A673 (cell line): ENCODE measurements around the gene ROR2. TPM values are rescaled to one million over a fixed set of nuclear protein-coding genes. Genes with fewer than 3 reads are reported as not detected.

Experiments used
- BruUV-seq: library from RNA; stranded (reverse); fragments of 400-500 nt; replicated peaks from 2 replicates; lab custom pipeline; 2021; lab: Mats Ljungman, UMichigan
- CTCF ChIA-PET: fragments of 300-600 bp; sonication (Branson Sonifier 250); formaldehyde crosslinking; loops from one replicate; lab custom pipeline; 2022; ENCODE audit warnings: antibody characterized with exemption; lab: Charles Lee
- POLR2A ChIA-PET: fragments of 300-600 bp; sonication (Branson Sonifier 250); formaldehyde crosslinking; loops from one replicate; lab custom pipeline; 2022; ENCODE audit warnings: antibody characterized with exemption; ENCODE audit not compliant: low non-redundant PET; lab: Charles Lee
- DNase-seq: peaks from one replicate; pipeline ENCODE4 v3.0.0-alpha.2; 2015; ENCODE audit warnings: low spot score
- H3K27ac ChIP-seq: fragments of 200-600 bp; sonication (generic); 2 replicates; pipeline ENCODE4 v1.5.1; 2016; ENCODE audit warnings: mixed run types, low read depth, mild to moderate bottlenecking, mixed read lengths, antibody characterized with exemption, low read length; ENCODE audit not compliant: poor library complexity, severe bottlenecking
- H3K27me3 ChIP-seq: fragments of 200-600 bp; sonication (generic); replicated peaks from 2 replicates; pipeline ENCODE4 v1.6.1; 2017; ENCODE audit warnings: mixed run types, low read depth, mild to moderate bottlenecking, mixed read lengths, antibody characterized with exemption, low read length; ENCODE audit not compliant: insufficient read depth, poor library complexity
- H3K36me3 ChIP-seq: fragments of 200-600 bp; sonication (generic); 2 replicates; pipeline ENCODE4 v1.6.1; 2016; ENCODE audit warnings: mixed run types, mild to moderate bottlenecking, mixed read lengths, antibody characterized with exemption, low read length; ENCODE audit not compliant: insufficient read depth, poor library complexity, severe bottlenecking
- H3K4me1 ChIP-seq: fragments of 200-600 bp; sonication (generic); 2 replicates; pipeline ENCODE4 v1.6.1; 2017; ENCODE audit warnings: mixed run types, mild to moderate bottlenecking, mixed read lengths, antibody characterized with exemption, low read length; ENCODE audit not compliant: insufficient read depth, poor library complexity, severe bottlenecking
- H3K4me3 ChIP-seq: fragments of 200-600 bp; sonication (generic); 2 replicates; pipeline ENCODE4 v1.5.1; 2016; ENCODE audit warnings: low read depth, mixed run types, mild to moderate bottlenecking, mixed read lengths, low read length; ENCODE audit not compliant: poor library complexity, severe bottlenecking
- H3K9me3 ChIP-seq: fragments of 200-600 bp; sonication (generic); 2 replicates; pipeline ENCODE4 v1.6.1; 2016; ENCODE audit warnings: mixed run types, low read depth, mild to moderate bottlenecking, mixed read lengths, antibody characterized with exemption, low read length; ENCODE audit not compliant: poor library complexity, severe bottlenecking
- EZH2 ChIP-seq: fragments of 200-600 bp; sonication (generic); IDR thresholded peaks from 2 replicates; pipeline ENCODE4 v1.6.1; 2017; ENCODE audit warnings: borderline replicate concordance, low read depth, mild to moderate bottlenecking, mixed read lengths, antibody characterized with exemption, low read length; ENCODE audit not compliant: poor library complexity, severe bottlenecking
- intact Hi-C: fragments of 100-400 bp; cut with micrococcal nuclease; formaldehyde crosslinking; loops from one replicate; pipeline ENCODE4 v1.10.0; 2022; ENCODE audit not compliant: unreplicated experiment
- total RNA-seq: library from RNA; stranded (reverse); gene quantifications from 2 replicates; pipeline ENCODE4 v1.2.3, GENCODE V29; 2021
- TF ChIP-seq, protein P1 (sequence below): fragments of 300-800, 200-600 bp; sonication (generic); conservative IDR thresholded peaks from 2 replicates; pipeline ENCODE4 v1.5.1; 2017; ENCODE audit warnings: low read depth, mild to moderate bottlenecking, antibody characterized with exemption, low read length, moderate library complexity, mixed read lengths

ROR2 gene
- total RNA-seq, 1 experiment from 2014 or later, result 12.3 TPM

DNA sequence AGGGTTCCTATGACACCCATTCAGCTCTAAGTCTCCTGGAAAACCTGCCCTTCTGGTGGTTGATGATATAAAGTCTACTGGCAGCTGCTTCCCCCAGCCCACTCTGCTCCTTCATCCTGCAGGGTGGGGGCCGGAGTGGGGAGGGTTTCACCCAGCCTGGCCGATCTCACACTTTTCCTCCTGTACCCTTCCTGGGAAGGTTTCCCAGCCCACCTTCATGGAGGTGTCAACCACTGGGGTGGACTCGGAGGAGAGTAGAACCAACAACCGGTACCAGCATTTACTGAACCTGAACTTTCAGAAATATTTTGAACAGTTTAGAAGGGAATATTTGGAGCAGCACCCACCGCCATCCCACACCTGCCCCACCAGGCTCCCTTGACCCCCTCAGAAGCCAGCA lies 30.4 kb downstream of the ROR2 start:
- no peaks in the 10 kb centered on the region for H3K9me3 ChIP-seq
- no TSS peak for BruUV-seq
- no peaks in the 10 kb centered on the region for H3K36me3 ChIP-seq
- H3K27ac ChIP-seq, result no peak overlapping the region
- ChIA-PET CTCF (no interaction called here), POLR2A (no interaction called here)
- H3K4me3 ChIP-seq, result no peak overlapping the region
- DNase-seq, result no peak
- H3K27me3 ChIP-seq, result no peaks in the 10 kb centered on the region
- H3K4me1 ChIP-seq, result no peaks in the 10 kb centered on the region
- TF ChIP-seq, protein P1, sequence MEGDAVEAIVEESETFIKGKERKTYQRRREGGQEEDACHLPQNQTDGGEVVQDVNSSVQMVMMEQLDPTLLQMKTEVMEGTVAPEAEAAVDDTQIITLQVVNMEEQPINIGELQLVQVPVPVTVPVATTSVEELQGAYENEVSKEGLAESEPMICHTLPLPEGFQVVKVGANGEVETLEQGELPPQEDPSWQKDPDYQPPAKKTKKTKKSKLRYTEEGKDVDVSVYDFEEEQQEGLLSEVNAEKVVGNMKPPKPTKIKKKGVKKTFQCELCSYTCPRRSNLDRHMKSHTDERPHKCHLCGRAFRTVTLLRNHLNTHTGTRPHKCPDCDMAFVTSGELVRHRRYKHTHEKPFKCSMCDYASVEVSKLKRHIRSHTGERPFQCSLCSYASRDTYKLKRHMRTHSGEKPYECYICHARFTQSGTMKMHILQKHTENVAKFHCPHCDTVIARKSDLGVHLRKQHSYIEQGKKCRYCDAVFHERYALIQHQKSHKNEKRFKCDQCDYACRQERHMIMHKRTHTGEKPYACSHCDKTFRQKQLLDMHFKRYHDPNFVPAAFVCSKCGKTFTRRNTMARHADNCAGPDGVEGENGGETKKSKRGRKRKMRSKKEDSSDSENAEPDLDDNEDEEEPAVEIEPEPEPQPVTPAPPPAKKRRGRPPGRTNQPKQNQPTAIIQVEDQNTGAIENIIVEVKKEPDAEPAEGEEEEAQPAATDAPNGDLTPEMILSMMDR, result no peak
- no peak for TF ChIP-seq EZH2
- intact Hi-C loops, result no loop called here

DNA sequence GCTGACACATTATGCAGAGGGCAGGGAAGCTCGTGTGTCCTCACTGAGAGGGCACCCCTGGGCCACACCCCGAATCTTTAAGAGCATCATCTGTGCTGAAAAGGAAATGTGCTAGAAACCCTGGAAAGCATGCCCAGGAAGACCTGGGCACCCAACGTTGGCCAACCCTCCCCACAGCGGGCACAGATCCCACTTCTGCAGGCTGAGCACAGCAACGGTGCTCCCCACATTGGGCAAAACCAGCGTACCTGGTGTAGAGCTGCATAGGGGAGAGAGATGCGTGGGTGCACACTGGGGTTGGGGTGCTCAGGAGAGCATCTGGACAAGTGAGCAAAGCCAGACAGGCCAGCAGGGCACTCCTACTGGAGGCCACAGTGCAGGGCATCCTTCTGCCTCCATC lies 32.6 kb downstream of the ROR2 start:
- Histone ChIP-seq H3K36me3 (no peaks in the 10 kb centered on the region), H3K9me3 (no peaks in the 10 kb centered on the region), H3K4me3 (no peak overlapping the region), H3K27me3 (no peaks in the 10 kb centered on the region), H3K27ac (no peak overlapping the region), H3K4me1 (no peaks in the 10 kb centered on the region)
- TF ChIP-seq EZH2, result no peak
- TF ChIP-seq, protein P1, result no peak
- no TSS peak for BruUV-seq
- intact Hi-C loops, result no loop called here
- ChIA-PET POLR2A (no interaction called here), CTCF (interaction anchor here (0.6 kb wide), 1 partner anchor 28 kb away, joined by 5 read pairs; no protein-coding TSS in a partner anchor)
- DNase-seq, result no peak

DNA sequence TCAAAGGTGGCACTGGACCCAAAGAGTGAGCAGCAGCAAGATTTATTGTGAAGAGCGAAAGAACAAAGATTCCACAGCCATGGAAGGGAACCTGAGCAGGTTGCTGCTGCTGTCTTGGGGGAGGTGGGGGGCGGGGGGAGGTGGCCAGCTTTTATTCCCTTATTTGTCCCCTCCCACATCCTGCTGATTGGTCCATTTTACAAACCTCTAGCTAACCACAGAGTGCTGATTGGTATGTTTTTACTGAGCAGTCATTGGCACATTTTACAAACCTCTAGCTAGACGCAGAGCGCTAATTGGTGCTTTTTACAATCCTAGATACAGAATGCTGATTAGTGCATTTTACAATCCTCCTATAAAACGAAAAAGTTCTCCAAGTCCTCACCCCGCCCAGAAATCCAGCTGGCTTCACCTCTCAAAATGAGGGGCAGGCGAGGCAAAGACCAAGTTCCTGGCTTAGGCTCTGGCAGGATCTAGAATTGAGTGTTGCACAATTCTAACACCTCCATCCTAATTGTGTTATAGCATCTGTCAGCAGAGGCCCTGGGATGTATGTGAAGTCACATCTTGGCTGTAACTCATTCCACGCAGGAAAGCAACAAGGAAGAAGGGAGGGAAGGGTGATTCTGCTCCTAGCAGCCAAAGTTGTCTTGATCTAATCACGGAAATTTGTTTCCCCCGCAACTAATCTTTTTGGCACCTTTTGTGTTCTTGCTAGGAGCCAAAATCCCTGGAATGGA lies 34.3 kb downstream of the ROR2 start:
- CTCF ChIA-PET, result no interaction called here
- H3K27ac ChIP-seq, result no peak overlapping the region
- intact Hi-C loops, result no loop called here
- no TSS peak for BruUV-seq
- no peaks in the 10 kb centered on the region for H3K9me3 ChIP-seq
- POLR2A ChIA-PET, result no interaction called here
- no peak for TF ChIP-seq EZH2
- TF ChIP-seq, protein P1, result no peak
- H3K27me3 ChIP-seq, result no peaks in the 10 kb centered on the region
- no peaks in the 10 kb centered on the region for H3K36me3 ChIP-seq
- H3K4me1 ChIP-seq, result no peaks in the 10 kb centered on the region
- H3K4me3 ChIP-seq, result no peak overlapping the region
- no peak for DNase-seq
